Tibial nerve (tissue), 4 donors: ENCODE results near the gene AMPD3. TPM values are rescaled to one million over a fixed set of nuclear protein-coding genes. Genes with fewer than 3 reads are reported as not detected.

Source experiments
- DNase-seq, 2 donors: peaks; one replicate each; pipeline ENCODE4 v3.0.0-alpha.2; 2019; ENCODE audit warnings: low spot score in 2 of 2
- H3K27ac ChIP-seq, 4 donors: fragments of 200-600 bp; sonication (generic) in 3 of 4; one replicate each; pipeline ENCODE4 v1.5.1; 2017 to 2019; ENCODE audit warnings: mild to moderate bottlenecking in 1 of 4
- H3K27me3 ChIP-seq, 2 donors: fragments of 200-600 bp; sonication (generic) in 1 of 2; one replicate each; pipeline versions ENCODE4 v1.5.1 to v1.6.0; 2017 to 2019
- H3K36me3 ChIP-seq, 3 donors: fragments of 200-600 bp; sonication (generic); one replicate each; pipeline ENCODE4 v1.5.1; 2018 to 2019
- H3K4me1 ChIP-seq, 4 donors: fragments of 200-600 bp; sonication (generic) in 3 of 4; one replicate each; pipeline ENCODE4 v1.5.1; 2017 to 2019
- H3K4me3 ChIP-seq, 4 donors: fragments of 200-600 bp; sonication (generic) in 3 of 4; one replicate each; pipeline ENCODE4 v1.5.1; 2017 to 2019; ENCODE audit warnings: mild to moderate bottlenecking in 1 of 4, moderate library complexity in 1 of 4
- H3K9me3 ChIP-seq, 4 donors: fragments of 200-600 bp; sonication (generic) in 3 of 4; one replicate each; pipeline ENCODE4 v1.5.1; 2017 to 2019
- EP300 ChIP-seq, 2 donors: sonication (generic); formaldehyde crosslinking; IDR thresholded peaks; one replicate each; pipeline ENCODE4 v1.6.1; 2017; ENCODE audit warnings: antibody characterized with exemption in 2 of 2, mild to moderate bottlenecking in 1 of 2
- POLR2A ChIP-seq, 2 donors: fragments of 450-650 bp; IDR thresholded peaks; one replicate each; pipeline ENCODE4 v1.6.1; 2017; ENCODE audit warnings: antibody characterized with exemption in 2 of 2, mild to moderate bottlenecking in 2 of 2, moderate library complexity in 2 of 2
- WGBS, 2 donors: methylation state at CpG; one replicate each; pipeline ENCODE4 v1.1.5; 2018; 5-methylcytosine and 5-hydroxymethylcytosine counted together
- total RNA-seq, 4 donors: library from RNA; depleted of rRNA; stranded (reverse); fragments of >200 nt; gene quantifications; one replicate each; pipeline ENCODE4 v1.1.0, GENCODE V29; 2016
- TF ChIP-seq, protein P1 (sequence below), 5 experiments: fragments of 200-600 bp in 3 of 5; fragments of 450-650 bp in 2 of 5; sonication (generic) in 3 of 5; IDR thresholded peaks; one replicate each; pipeline ENCODE4 v1.5.1; 2016 to 2019; ENCODE audit warnings: antibody characterized with exemption in 5 of 5, mild to moderate bottlenecking in 3 of 5, moderate library complexity in 2 of 5

The AMPD3 gene
- total RNA-seq, 4 donors from 2014 or later = 1.0 to 8.7 (median 3.7) TPM

DNA sequence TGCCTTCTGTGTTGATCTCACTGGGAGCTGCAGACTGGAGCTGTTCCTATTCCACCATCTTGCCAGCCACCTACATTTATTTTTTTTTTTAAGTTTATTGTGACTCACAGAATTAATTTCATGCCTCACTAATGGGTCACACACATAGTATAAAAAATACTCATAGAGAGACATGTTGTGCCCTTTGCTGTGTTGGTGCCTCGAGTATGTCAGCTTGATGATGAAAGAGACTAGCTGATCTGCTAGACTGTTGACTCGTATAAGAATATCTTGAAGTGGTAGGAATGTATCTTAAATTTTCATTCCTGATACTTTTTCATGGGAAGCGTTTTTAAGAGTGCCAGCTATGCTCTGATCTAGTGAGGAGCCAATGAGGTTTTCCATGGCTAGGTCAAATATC lies 28.6 kb upstream of the AMPD3 start:
- H3K27ac ChIP-seq = no peak overlapping the region
- 85 to 90% methylated on average over 3 of the region's 3 CpGs for WGBS, 2 donors
- no peaks in the 10 kb centered on the region for H3K27me3 ChIP-seq
- H3K9me3 ChIP-seq = peaks cover 0 to 11% (median 0%) of the 10 kb centered on the region in 4 donors
- no peak overlapping the region for H3K4me3 ChIP-seq
- TF ChIP-seq EP300 (IDR thresholded peaks at IDR 0.05) (no peak), POLR2A (IDR thresholded peaks at IDR 0.05) (no peak)
- TF ChIP-seq, protein P1, sequence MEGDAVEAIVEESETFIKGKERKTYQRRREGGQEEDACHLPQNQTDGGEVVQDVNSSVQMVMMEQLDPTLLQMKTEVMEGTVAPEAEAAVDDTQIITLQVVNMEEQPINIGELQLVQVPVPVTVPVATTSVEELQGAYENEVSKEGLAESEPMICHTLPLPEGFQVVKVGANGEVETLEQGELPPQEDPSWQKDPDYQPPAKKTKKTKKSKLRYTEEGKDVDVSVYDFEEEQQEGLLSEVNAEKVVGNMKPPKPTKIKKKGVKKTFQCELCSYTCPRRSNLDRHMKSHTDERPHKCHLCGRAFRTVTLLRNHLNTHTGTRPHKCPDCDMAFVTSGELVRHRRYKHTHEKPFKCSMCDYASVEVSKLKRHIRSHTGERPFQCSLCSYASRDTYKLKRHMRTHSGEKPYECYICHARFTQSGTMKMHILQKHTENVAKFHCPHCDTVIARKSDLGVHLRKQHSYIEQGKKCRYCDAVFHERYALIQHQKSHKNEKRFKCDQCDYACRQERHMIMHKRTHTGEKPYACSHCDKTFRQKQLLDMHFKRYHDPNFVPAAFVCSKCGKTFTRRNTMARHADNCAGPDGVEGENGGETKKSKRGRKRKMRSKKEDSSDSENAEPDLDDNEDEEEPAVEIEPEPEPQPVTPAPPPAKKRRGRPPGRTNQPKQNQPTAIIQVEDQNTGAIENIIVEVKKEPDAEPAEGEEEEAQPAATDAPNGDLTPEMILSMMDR (IDR thresholded peaks at IDR 0.05) = no peak
- no peak for DNase-seq
- no peaks in the 10 kb centered on the region for H3K36me3 ChIP-seq
- no peaks in the 10 kb centered on the region for H3K4me1 ChIP-seq

DNA sequence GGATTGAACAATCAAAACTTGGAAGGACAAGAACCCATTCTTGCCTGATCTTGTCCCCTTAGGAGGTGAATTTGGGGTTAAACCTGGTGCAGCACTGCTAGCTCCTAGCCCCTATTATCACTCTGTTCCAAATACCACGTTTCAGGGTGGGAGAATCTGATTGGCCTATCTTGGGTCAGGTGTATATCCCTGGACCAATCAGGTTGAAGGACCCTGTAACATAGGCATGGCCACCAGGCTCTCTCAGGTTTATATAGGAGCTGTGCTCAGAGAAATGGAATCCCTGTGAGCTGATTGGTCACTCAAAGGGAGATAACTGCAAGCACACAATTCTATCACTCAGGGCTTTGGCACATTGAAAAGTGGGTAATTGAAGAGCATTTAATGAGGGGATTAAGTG lies 26.6 kb upstream of the AMPD3 start:
- H3K9me3 ChIP-seq = peaks cover 0 to 8% (median 0%) of the 10 kb centered on the region in 4 donors
- no peak for TF ChIP-seq POLR2A (IDR thresholded peaks at IDR 0.05)
- TF ChIP-seq, protein P1 (IDR thresholded peaks at IDR 0.05) = no peak
- no peak for TF ChIP-seq EP300 (IDR thresholded peaks at IDR 0.05)
- no peak for DNase-seq
- 40 to 46% methylated on average over 1 of the region's 1 CpG for WGBS, 2 donors
- H3K4me3 ChIP-seq = no peak overlapping the region
- H3K27me3 ChIP-seq = no peaks in the 10 kb centered on the region
- no peaks in the 10 kb centered on the region for H3K4me1 ChIP-seq
- no peaks in the 10 kb centered on the region for H3K36me3 ChIP-seq
- no peak overlapping the region for H3K27ac ChIP-seq

DNA sequence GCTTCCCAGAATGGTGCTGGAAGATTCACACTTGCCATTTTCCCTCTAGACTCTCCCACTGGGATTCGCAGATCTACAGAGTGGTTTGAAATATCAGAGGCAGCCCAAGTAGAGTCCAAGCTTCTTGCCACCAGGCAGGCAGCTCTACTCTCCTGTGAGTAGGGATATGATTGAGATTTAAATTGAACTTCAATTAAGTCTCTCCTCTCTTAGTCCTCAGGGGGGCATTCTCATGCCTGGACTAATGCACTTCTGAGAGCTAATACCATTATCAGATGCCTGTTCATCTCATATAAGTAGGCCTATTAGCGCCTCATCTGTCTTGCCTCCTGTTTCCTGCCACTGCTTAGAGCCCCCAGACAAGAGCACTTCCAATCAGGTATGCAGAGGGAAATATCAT lies 25.5 kb upstream of the AMPD3 start:
- H3K36me3 ChIP-seq = no peaks in the 10 kb centered on the region
- no peak overlapping the region for H3K27ac ChIP-seq
- H3K27me3 ChIP-seq = no peaks in the 10 kb centered on the region
- TF ChIP-seq, protein P1 (IDR thresholded peaks at IDR 0.05) = no peak
- TF ChIP-seq POLR2A (IDR thresholded peaks at IDR 0.05) (no peak), EP300 (IDR thresholded peaks at IDR 0.05) (no peak)
- WGBS, 2 donors = 96 to 97% methylated on average over 2 of the region's 2 CpGs
- no peak for DNase-seq
- H3K4me1 ChIP-seq = no peaks in the 10 kb centered on the region
- H3K4me3 ChIP-seq = no peak overlapping the region
- H3K9me3 ChIP-seq = peaks cover 0 to 8% (median 0%) of the 10 kb centered on the region in 4 donors

DNA sequence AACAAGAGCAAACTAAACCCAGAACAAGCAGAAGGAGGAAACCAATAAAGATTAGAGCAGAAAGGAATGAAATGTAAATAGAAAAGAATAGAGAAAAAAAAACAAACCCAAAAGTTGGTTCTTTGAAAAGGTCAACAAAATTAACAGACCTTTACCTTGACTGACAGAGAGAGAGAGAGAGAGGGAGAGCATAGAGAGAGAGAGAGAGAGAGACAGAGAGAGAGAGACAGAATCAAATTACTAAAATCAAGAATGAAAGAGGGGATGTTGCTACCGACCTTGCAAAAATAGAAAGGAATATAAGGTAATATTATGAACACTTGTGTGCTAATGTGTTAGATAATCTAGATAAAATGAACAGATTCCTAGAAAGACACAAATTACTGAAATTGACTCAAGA lies 22.6 kb upstream of the AMPD3 start:
- WGBS, 2 donors = 79 to 80% methylated on average over 1 of the region's 1 CpG
- Histone ChIP-seq H3K27ac (no peak overlapping the region), H3K27me3 (no peaks in the 10 kb centered on the region), H3K4me3 (no peak overlapping the region), H3K4me1 (no peaks in the 10 kb centered on the region), H3K36me3 (no peaks in the 10 kb centered on the region), H3K9me3 (no peaks in the 10 kb centered on the region)
- TF ChIP-seq, protein P1 (IDR thresholded peaks at IDR 0.05) = no peak
- TF ChIP-seq EP300 (IDR thresholded peaks at IDR 0.05) = no peak
- no peak for TF ChIP-seq POLR2A (IDR thresholded peaks at IDR 0.05)
- no peak for DNase-seq

DNA sequence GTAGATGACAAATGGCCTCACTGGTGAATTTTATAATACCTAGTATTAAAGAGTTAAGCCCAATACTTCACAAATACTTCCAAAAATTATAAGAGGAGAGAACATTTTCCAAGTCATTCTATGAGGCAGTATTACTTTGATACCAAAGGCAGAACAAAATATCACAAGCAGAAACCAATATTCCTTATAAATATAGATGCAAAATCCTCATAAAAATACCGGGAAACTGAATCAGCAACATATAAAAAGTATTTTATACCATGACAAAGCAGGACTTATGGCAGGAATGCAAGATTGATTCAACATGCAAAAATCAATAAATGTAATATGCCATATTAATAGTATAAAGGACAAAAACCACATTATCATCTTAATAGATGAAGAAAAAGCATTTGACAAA lies 22.1 kb upstream of the AMPD3 start:
- WGBS, 2 donors = 75 to 85% methylated on average over 1 of the region's 1 CpG
- TF ChIP-seq, protein P1 (IDR thresholded peaks at IDR 0.05) = no peak
- TF ChIP-seq EP300 (IDR thresholded peaks at IDR 0.05) = no peak
- no peak for TF ChIP-seq POLR2A (IDR thresholded peaks at IDR 0.05)
- Histone ChIP-seq H3K9me3 (no peaks in the 10 kb centered on the region), H3K4me1 (no peaks in the 10 kb centered on the region), H3K27me3 (no peaks in the 10 kb centered on the region), H3K36me3 (no peaks in the 10 kb centered on the region), H3K27ac (no peak overlapping the region), H3K4me3 (no peak overlapping the region)
- no peak for DNase-seq
